Measurements from ENCODE around the gene ABHD4.

DNA sequence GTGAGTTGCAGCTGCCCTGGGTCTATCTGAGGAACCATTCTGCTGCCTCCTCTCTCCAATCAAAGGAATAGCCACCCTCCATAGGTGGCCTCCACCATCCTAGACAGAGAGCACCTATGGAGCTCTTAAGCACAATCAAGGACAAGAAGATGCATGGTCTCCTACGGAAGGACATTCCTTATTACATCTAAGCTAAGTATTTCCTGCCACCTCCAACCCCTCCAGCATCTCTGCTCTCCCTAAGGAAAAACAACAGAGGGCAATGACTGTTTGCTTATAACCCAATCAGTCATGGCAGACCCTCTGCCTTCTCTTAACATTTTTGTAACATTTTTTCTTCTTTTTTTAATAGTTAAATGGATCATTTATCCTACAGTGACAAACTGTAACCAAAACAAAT, 60.8 kb downstream of the ABHD4 start:
- TF ChIP-seq, protein P1, sequence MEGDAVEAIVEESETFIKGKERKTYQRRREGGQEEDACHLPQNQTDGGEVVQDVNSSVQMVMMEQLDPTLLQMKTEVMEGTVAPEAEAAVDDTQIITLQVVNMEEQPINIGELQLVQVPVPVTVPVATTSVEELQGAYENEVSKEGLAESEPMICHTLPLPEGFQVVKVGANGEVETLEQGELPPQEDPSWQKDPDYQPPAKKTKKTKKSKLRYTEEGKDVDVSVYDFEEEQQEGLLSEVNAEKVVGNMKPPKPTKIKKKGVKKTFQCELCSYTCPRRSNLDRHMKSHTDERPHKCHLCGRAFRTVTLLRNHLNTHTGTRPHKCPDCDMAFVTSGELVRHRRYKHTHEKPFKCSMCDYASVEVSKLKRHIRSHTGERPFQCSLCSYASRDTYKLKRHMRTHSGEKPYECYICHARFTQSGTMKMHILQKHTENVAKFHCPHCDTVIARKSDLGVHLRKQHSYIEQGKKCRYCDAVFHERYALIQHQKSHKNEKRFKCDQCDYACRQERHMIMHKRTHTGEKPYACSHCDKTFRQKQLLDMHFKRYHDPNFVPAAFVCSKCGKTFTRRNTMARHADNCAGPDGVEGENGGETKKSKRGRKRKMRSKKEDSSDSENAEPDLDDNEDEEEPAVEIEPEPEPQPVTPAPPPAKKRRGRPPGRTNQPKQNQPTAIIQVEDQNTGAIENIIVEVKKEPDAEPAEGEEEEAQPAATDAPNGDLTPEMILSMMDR (IDR thresholded peaks at IDR 0.05) = no peak
- TF ChIP-seq EZH2 (IDR thresholded peaks at IDR 0.05; ENCODE audit: borderline replicate concordance, insufficient read depth, low read depth, low read length, poor library complexity, severe bottlenecking) = no peak

All from B cell (primary cell).